NCI-H1092 treated with DMSO at 0.1 percent for 48 hours (cell line): ENCODE results near the gene FMN1.
A peak's percentile ranks its signal among the peaks of the same experiment; 100 is the strongest.

Source experiments
- DNase-seq: peaks from one replicate; lab custom pipeline; 2025; lab: John Stamatoyannopoulos, UW

The FMN1 gene

DNA sequence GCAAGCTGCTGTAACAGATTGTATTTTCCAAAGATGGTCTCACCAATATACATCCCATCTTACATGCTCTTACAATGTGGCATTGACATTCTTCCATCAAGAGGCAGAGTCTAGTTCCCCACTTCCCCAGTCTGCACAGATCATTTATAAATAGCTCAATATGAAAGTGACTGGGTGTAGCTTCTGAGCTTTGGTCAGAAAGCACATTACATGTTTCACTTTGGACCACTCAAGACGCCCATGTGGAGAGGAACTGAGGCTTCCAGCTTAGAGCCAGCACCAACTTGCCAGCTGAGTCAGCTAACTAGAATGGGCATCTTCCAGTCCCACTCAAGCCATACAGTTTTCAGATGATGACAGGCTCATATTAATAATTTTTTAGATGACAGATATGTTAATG, 431.2 kb downstream of the FMN1 start:
- no peak for DNase-seq

- DNase-seq, result no peak
Measured at GRCh38 chr15:32757426-32757825, 437.1 kb downstream of the FMN1 start.

DNA sequence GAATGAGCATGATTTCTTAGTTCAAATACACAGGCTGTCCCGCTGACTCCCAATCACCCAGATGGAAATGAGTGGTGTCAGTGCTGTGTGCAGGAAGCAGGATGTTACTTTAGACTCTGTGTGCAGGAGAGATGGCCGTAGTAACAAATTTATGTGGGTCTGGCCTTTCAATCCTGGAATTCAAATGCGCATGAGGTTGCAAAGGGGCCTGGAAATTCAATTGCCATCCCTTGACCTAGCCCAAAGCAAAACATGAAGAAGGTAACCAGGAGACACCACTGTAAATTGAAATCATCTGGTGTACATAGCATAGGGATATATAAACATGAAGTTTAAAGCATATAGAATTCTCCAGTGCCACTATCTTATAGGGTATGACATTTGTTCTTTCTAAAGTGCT, 443.5 kb downstream of the FMN1 start:
- no peak for DNase-seq

GRCh38 chr15:32747921-32748342, 446.6 kb downstream of the FMN1 start:
- no peak for DNase-seq

DNA sequence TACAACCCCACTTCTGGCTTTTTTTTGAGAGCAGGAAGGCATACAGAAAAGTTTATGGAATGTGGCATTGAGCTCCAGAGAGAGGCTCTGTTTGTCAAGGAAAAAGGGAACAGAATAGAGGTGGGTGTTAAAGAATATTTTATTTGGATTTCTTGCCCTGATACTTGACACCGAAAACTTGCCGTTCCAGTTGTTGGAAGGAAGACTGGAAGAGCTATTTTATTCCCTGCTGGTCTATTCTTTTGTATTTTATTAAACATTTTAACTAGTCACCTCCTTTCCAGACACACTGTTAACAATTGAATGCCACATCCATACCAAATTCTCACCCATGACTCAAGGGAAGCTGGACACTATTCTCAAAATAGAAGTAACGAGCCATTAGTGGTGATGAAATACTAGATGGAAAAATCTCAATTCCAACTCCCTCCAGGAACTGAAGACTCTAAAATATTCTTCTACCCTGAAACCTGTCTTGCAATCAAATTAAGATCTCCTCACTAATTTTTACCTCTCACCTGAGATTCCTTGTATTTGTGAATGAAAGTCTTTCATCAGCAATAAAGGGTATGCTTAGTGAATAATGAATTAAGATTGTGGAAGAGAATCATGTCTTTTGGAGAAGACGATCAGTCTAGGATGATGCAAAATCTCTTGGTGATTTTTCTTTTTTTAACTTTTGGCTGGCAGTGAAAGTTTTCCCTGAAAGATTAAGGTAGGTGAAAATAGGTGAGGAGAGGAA, 448.2 kb downstream of the FMN1 start:
- DNase-seq, result no peak

DNA sequence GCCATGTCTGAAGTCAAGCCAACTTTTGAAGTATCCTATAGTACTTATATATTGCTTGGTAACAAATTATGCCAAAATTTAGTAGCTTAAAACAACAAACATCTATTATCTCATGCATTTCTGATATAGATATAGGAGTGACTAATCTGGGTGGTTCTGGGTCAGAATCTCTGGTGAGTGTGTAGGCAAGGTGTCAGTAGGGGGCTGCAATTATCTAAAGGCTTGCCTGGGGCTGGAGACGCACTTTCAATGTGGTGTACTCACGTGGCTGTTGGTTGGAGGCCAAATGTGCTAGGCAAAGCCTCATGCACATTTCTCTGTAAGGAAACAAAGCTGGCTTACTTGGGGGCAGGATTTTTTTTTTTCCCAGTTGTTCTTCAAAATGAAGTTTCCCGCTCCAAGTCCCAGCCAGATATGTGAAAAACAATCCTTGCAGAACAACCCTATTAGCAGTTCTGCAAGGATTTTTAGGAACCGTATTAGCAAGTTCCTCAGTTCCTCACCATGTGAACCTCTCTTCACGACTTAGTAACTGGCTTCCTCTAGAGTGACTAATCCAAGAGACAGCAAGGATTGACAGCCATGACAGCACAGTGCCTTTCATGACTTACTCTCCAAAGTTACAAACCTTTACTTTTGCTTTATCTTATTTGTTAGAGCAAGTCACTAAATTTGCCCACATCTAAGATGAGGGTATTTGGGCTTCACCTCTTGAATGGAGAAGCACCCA, 450.9 kb downstream of the FMN1 start:
- peak; percentile 3 for DNase-seq

DNA sequence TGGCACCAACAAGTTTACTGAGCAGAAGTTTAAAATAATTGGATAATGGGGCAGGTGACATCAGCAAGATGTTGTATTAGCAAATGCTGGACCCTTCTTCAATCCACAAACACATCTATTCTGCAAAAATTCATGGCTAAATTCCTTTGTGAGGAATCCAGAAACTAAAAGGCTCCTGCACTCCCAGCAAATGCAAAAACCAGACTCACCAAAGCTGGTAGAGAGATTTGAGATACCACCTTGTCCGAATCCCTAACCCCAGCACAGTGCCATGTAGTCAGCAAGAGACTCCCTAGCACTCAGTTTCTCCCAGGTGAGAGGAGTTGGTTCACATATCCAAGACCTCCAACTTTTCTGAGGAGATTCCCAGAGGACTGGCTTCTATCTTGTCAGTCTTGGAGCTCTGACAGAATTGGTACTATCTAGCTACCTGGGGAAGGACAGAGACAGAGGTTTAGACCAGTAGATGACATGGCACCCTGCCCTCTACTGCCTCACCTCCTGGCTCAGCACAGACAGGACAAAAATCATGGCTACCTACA, 454.9 kb downstream of the FMN1 start:
- no peak for DNase-seq

- DNase-seq, result no peak
Measured at GRCh38 chr15:32738666-32739065, 455.8 kb downstream of the FMN1 start.

- no peak for DNase-seq
Measured at GRCh38 chr15:32737304-32737703, 457.2 kb downstream of the FMN1 start.

- no peak for DNase-seq
Measured at GRCh38 chr15:32736701-32737061, 457.8 kb downstream of the FMN1 start.

- no peak for DNase-seq
Measured at GRCh38 chr15:32735989-32736700, 458.4 kb downstream of the FMN1 start.

DNA sequence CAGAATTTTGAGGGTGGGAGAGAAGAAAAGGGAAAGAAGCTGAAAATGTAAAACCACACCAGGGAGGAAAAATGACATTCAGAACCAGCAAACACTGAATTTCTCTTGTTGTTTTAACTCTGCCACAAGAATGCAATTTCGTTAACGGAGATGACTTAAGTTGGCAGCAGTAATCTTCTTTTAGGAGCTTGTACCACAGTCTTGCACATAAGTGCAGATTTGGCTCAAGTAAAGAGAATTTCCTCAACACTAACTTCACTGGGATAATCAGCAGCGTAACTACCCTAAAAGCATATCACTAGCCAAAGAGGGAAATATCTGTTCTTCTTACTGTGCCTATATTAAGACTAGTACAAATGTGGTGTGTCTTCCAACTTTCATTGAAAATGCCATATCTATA, 461.2 kb downstream of the FMN1 start:
- no peak for DNase-seq

- DNase-seq, result no peak
Measured at GRCh38 chr15:32732574-32733157, 461.8 kb downstream of the FMN1 start.

DNA sequence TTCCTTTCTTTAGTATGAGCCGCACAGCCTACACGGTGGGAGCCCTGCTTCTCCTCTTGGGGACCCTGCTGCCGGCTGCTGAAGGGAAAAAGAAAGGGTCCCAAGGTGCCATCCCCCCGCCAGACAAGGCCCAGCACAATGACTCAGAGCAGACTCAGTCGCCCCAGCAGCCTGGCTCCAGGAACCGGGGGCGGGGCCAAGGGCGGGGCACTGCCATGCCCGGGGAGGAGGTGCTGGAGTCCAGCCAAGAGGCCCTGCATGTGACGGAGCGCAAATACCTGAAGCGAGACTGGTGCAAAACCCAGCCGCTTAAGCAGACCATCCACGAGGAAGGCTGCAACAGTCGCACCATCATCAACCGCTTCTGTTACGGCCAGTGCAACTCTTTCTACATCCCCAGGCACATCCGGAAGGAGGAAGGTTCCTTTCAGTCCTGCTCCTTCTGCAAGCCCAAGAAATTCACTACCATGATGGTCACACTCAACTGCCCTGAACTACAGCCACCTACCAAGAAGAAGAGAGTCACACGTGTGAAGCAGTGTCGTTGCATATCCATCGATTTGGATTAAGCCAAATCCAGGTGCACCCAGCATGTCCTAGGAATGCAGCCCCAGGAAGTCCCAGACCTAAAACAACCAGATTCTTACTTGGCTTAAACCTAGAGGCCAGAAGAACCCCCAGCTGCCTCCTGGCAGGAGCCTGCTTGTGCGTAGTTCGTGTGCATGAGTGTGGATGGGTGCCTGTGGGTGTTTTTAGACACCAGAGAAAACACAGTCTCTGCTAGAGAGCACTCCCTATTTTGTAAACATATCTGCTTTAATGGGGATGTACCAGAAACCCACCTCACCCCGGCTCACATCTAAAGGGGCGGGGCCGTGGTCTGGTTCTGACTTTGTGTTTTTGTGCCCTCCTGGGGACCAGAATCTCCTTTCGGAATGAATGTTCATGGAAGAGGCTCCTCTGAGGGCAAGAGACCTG, 463.5 kb downstream of the FMN1 start:
- DNase-seq, result no peak

GRCh38 chr15:32729700-32730395, 464.7 kb downstream of the FMN1 start:
- no peak for DNase-seq

GRCh38 chr15:32723171-32723948, 471.2 kb downstream of the FMN1 start:
- no peak for DNase-seq

- no peak for DNase-seq
Measured at GRCh38 chr15:32722136-32722535, 472.4 kb downstream of the FMN1 start.

GRCh38 chr15:32721596-32721995, 472.9 kb downstream of the FMN1 start:
- no peak for DNase-seq

DNA sequence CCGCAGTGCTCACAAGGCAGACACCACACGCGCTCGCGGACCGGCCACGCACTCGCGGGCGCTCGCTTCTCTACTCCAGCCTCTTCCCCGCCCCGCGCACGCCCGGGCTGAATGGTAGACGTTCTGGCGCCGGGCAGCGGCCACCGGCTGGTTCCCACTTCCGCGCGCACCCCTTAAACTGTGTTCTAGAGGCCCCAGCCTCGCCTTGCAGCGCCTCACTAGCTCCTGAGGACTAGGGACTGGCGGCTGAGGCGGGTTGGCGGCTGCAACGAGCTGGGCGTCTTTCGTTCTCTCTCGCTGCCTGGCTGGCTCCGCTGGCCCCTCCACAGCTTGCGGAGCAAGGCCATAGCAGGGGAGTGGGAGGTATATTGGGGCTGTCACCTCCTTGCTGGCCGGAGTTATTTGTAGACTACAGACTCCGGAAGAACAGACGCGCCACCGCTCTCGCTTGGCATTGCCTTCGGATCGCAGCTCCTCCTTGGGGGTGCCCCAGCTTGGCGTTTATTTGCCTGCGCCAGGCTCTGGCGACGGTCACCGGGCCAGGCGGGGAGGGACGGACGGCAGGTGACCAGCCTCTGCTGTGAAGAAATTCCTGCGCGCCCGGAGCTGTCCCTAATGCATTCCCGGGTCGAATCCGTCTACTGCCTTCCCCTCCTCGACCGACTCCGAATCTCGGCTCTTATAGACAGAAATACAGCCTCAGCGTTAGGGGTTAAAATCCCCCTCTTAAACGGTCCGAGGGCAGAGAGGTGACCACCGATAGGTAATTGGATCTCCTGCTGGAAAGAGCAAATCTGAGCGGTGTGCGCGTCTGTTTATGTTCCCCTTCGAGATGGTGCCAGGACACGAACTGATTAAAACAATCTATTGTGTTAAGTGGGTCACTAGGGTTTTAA, 475.4 kb downstream of the FMN1 start:
- DNase-seq, result peak; percentile 16
